H9 (cell line): Measurements from ENCODE around the gene NOP53. TPM values are rescaled to one million over a fixed set of nuclear protein-coding genes. Genes with fewer than 3 reads are reported as not detected.

ENCODE experiments used
- DNase-seq: peaks from one replicate; pipeline ENCODE4 v3.0.0-alpha.2; 2017
- H2AFZ ChIP-seq: one replicate; pipeline ENCODE4 v1.6.1; 2013; ENCODE audit warnings: mild to moderate bottlenecking, low read length, control low read depth, moderate library complexity
- H2AK5ac ChIP-seq: 2 replicates; pipeline ENCODE4 v1.6.1; 2013; ENCODE audit warnings: low read length, control low read depth, mixed read lengths; ENCODE audit not compliant: insufficient read length
- H2BK120ac ChIP-seq: one replicate; pipeline ENCODE4 v1.6.1; 2013; ENCODE audit warnings: low read depth, mild to moderate bottlenecking, low read length, control low read depth, inconsistent platforms; ENCODE audit not compliant: poor library complexity, severe bottlenecking
- H2BK12ac ChIP-seq: 2 replicates; pipeline ENCODE4 v1.6.1; 2013; ENCODE audit warnings: low read length, control low read depth, mixed read lengths, low read depth; ENCODE audit not compliant: insufficient read length
- H2BK15ac ChIP-seq: 2 replicates; pipeline ENCODE4 v1.6.1; 2013; ENCODE audit warnings: low read depth, low read length, control low read depth
- H2BK20ac ChIP-seq: one replicate; pipeline ENCODE4 v1.6.1; 2013; ENCODE audit warnings: low read depth, mild to moderate bottlenecking, low read length, control low read depth, inconsistent platforms; ENCODE audit not compliant: poor library complexity, severe bottlenecking
- H2BK5ac ChIP-seq: 2 replicates; pipeline ENCODE4 v1.6.1; 2013; ENCODE audit warnings: low read length, control low read depth, mixed read lengths; ENCODE audit not compliant: insufficient read length
- H3K14ac ChIP-seq: 2 replicates; pipeline ENCODE4 v1.6.1; 2013; ENCODE audit warnings: low read length, control low read depth; ENCODE audit not compliant: insufficient read depth
- H3K18ac ChIP-seq: 2 replicates; pipeline ENCODE4 v1.6.1; 2013; ENCODE audit warnings: low read depth, mild to moderate bottlenecking, mixed read lengths, low read length, control low read depth; ENCODE audit not compliant: insufficient read length
- H3K23ac ChIP-seq: 2 replicates; pipeline ENCODE4 v1.6.1; 2013; ENCODE audit warnings: low read length, control low read depth, mixed read lengths, low read depth; ENCODE audit not compliant: insufficient read length
- H3K23me2 ChIP-seq: 2 replicates; pipeline ENCODE4 v1.6.1; 2013; ENCODE audit warnings: low read depth, mild to moderate bottlenecking, mixed read lengths, low read length, control low read depth; ENCODE audit not compliant: insufficient read length, poor library complexity, severe bottlenecking
- H3K27ac ChIP-seq: 2 replicates; pipeline ENCODE4 v1.5.1; 2013; ENCODE audit warnings: low read length, control low read depth, mixed read lengths, low read depth; ENCODE audit not compliant: insufficient read length
- H3K27me3 ChIP-seq: 2 replicates; pipeline ENCODE4 v1.6.1; 2013; ENCODE audit warnings: low read length, control low read depth, inconsistent platforms; ENCODE audit not compliant: insufficient read depth
- H3K4ac ChIP-seq: 2 replicates; pipeline ENCODE4 v1.6.1; 2013; ENCODE audit warnings: low read depth, mild to moderate bottlenecking, control low read depth, inconsistent platforms, low read length, moderate library complexity
- H3K4me1 ChIP-seq: 2 replicates; pipeline ENCODE4 v1.6.1; 2013; ENCODE audit warnings: low read length, control low read depth, inconsistent platforms; ENCODE audit not compliant: insufficient read depth
- H3K4me2 ChIP-seq: 2 replicates; pipeline ENCODE4 v1.6.1; 2013; ENCODE audit warnings: low read length, control low read depth, mixed read lengths; ENCODE audit not compliant: insufficient read length, insufficient read depth
- H3K56ac ChIP-seq: 2 replicates; pipeline ENCODE4 v1.6.1; 2013; ENCODE audit warnings: low read depth, mild to moderate bottlenecking, mixed read lengths, low read length, control low read depth; ENCODE audit not compliant: insufficient read length
- H3K79me1 ChIP-seq: 2 replicates; pipeline ENCODE4 v1.6.1; 2013; ENCODE audit warnings: low read depth, mild to moderate bottlenecking, moderate library complexity, low read length, control low read depth, inconsistent platforms; ENCODE audit not compliant: insufficient read depth, poor library complexity, severe bottlenecking
- H3K79me2 ChIP-seq: 2 replicates; pipeline ENCODE4 v1.6.1; 2013; ENCODE audit warnings: low read length, control low read depth, inconsistent platforms; ENCODE audit not compliant: insufficient read depth
- H3K9ac ChIP-seq: 2 replicates; pipeline ENCODE4 v1.6.1; 2013; ENCODE audit warnings: low read length, control low read depth, mixed read lengths; ENCODE audit not compliant: insufficient read length; ENCODE audit errors: extremely low read depth
- H3K9me3 ChIP-seq: one replicate; pipeline ENCODE4 v1.6.1; 2013; ENCODE audit warnings: low read depth, low read length, inconsistent platforms; ENCODE audit not compliant: control insufficient read depth
- H3T11ph ChIP-seq: one replicate; pipeline ENCODE4 v1.6.1; 2013; ENCODE audit warnings: mild to moderate bottlenecking, low read length, control low read depth, inconsistent platforms
- H4K20me1 ChIP-seq: one replicate; pipeline ENCODE4 v1.6.1; 2013; ENCODE audit not compliant: control insufficient read depth, insufficient read length, insufficient read depth
- H4K5ac ChIP-seq: 2 replicates; pipeline ENCODE4 v1.6.1; 2013; ENCODE audit warnings: low read depth, mild to moderate bottlenecking, mixed read lengths, low read length, control low read depth; ENCODE audit not compliant: insufficient read length
- H4K8ac ChIP-seq: replicated peaks from 2 replicates; pipeline ENCODE4 v1.6.1; 2013; ENCODE audit warnings: low read length, control low read depth, mixed read lengths, low read depth; ENCODE audit not compliant: insufficient read length
- H4K91ac ChIP-seq: 2 replicates; pipeline ENCODE4 v1.6.1; 2013; ENCODE audit warnings: low read depth, mild to moderate bottlenecking, moderate library complexity, mixed read lengths, low read length, control low read depth; ENCODE audit not compliant: insufficient read length
- H3K27ac Mint-ChIP-seq, 3 experiments: 2 replicates in 2 of 3; 3 replicates in 1 of 3; pipeline ENCODE4 v1.8.0; 2020 to 2021; ENCODE audit warnings: mixed read lengths in 3 of 3, mild to moderate bottlenecking in 1 of 3, moderate library complexity in 1 of 3
- H3K27me3 Mint-ChIP-seq: 2 replicates; pipeline ENCODE4 v1.8.0; 2021; ENCODE audit warnings: low read depth, mild to moderate bottlenecking, moderate library complexity, mixed read lengths
- H3K36me3 Mint-ChIP-seq, 3 experiments: 2 replicates in 2 of 3; 3 replicates in 1 of 3; pipeline ENCODE4 v1.8.0; 2020 to 2021; ENCODE audit warnings: low read depth in 3 of 3, mixed read lengths in 3 of 3; ENCODE audit not compliant: insufficient read depth in 1 of 3
- H3K4me1 Mint-ChIP-seq, 2 experiments: 2 replicates each; pipeline ENCODE4 v1.8.0; 2020; ENCODE audit warnings: mixed read lengths in 2 of 2
- H3K4me3 Mint-ChIP-seq, 2 experiments: 2 replicates in 1 of 2; 3 replicates in 1 of 2; pipeline ENCODE4 v1.8.0; 2020 to 2021; ENCODE audit warnings: mild to moderate bottlenecking in 2 of 2, mixed read lengths in 2 of 2, moderate library complexity in 1 of 2
- H3K9me3 Mint-ChIP-seq, 2 experiments: 2 replicates in 1 of 2; 3 replicates in 1 of 2; pipeline ENCODE4 v1.8.0; 2020; ENCODE audit warnings: mild to moderate bottlenecking in 2 of 2, mixed read lengths in 2 of 2, moderate library complexity in 1 of 2
- CTCF ChIP-seq: fragments of 200-600 bp; sonication (generic); conservative IDR thresholded peaks from 3 replicates; pipeline ENCODE4 v1.8.0; 2021; ENCODE audit warnings: antibody characterized with exemption, mild to moderate bottlenecking
- WGBS: extraction: QIAGEN DNeasy Blood & Tissue Kit; methylation state at CpG from one replicate; pipeline ENCODE4 v1.1.7; 2013; ENCODE audit warnings: missing lambda C conversion rate, low lambda C conversion rate, mixed read lengths; ENCODE audit not compliant: insufficient read length; ENCODE audit errors: extremely low coverage; 5-methylcytosine and 5-hydroxymethylcytosine counted together
- total RNA-seq: library from RNA; stranded (reverse); gene quantifications from 2 replicates; pipeline ENCODE4 v1.2.1, GENCODE V29; 2021

NOP53 gene
- total RNA-seq, 1 experiment from 2014 or later, result 325 TPM

GRCh38 chr19:47761566-47761965 is 16.2 kb downstream of the NOP53 start:
- H4K20me1 ChIP-seq, result no peaks in the 10 kb centered on the region
- no peak overlapping the region for H2AFZ ChIP-seq
- H3K4me2 ChIP-seq, result no peak overlapping the region
- H3K23me2 ChIP-seq, result no peaks in the 10 kb centered on the region
- TF ChIP-seq CTCF, result no peak
- no peak overlapping the region for H3T11ph ChIP-seq
- no peak overlapping the region for H3K9ac ChIP-seq
- no peaks in the 10 kb centered on the region for H3K79me1 ChIP-seq
- no peak overlapping the region for H2AK5ac ChIP-seq
- H3K23ac ChIP-seq, result no peak overlapping the region
- Mint-ChIP-seq H3K36me3 (peaks cover 25 to 31% (median 29%) of the 10 kb centered on the region in 3 experiments), H3K9me3 (peaks cover 0 to 3% of the 10 kb centered on the region in 2 experiments; a peak in 1 of 5 replicates), H3K4me3 (no peak overlapping the region), H3K27me3 (no peaks in the 10 kb centered on the region), H3K4me1 (peaks cover 7 to 9% of the 10 kb centered on the region in 2 experiments), H3K27ac (peak overlapping the region in 1 of 3 experiments; percentile 81; a peak in 2 of 7 replicates)
- H2BK20ac ChIP-seq, result no peak overlapping the region
- H3K4me1 ChIP-seq, result no peaks in the 10 kb centered on the region
- H4K91ac ChIP-seq, result no peak overlapping the region
- H2BK15ac ChIP-seq, result no peak overlapping the region
- no peak overlapping the region for H3K14ac ChIP-seq
- no peak overlapping the region for H2BK5ac ChIP-seq
- H3K4ac ChIP-seq, result no peak overlapping the region
- DNase-seq, result no peak
- no peak overlapping the region for H4K8ac ChIP-seq
- H3K18ac ChIP-seq, result no peak overlapping the region
- no CpG with 5 or more reads among the region's 5 CpGs for WGBS
- no peak overlapping the region for H3K56ac ChIP-seq
- H2BK120ac ChIP-seq, result no peak overlapping the region
- no peak overlapping the region for H4K5ac ChIP-seq
- H3K27ac ChIP-seq, result no peak overlapping the region
- H3K79me2 ChIP-seq, result no peaks in the 10 kb centered on the region
- no peaks in the 10 kb centered on the region for H3K27me3 ChIP-seq
- no peak overlapping the region for H2BK12ac ChIP-seq
- no peaks in the 10 kb centered on the region for H3K9me3 ChIP-seq
